Neural progenitor cell (in vitro differentiated cells): Measurements from ENCODE around the gene CACNG7.

Experiments
- EZH2 ChIP-seq: fragments of 200-600 bp; sonication (generic); IDR thresholded peaks from 2 replicates; pipeline ENCODE4 v1.6.1; 2017; ENCODE audit warnings: antibody characterized with exemption, mild to moderate bottlenecking, moderate library complexity
- EZH2phosphoT487 ChIP-seq: fragments of 200-600 bp; sonication (generic); IDR thresholded peaks from 2 replicates; pipeline ENCODE4 v1.6.1; 2017; ENCODE audit warnings: antibody characterized with exemption
- TF ChIP-seq, protein P1 (sequence below): fragments of 200-600 bp; sonication (generic); IDR thresholded peaks from 2 replicates; pipeline ENCODE4 v1.5.1; 2017; ENCODE audit warnings: antibody characterized with exemption, mild to moderate bottlenecking

DNA sequence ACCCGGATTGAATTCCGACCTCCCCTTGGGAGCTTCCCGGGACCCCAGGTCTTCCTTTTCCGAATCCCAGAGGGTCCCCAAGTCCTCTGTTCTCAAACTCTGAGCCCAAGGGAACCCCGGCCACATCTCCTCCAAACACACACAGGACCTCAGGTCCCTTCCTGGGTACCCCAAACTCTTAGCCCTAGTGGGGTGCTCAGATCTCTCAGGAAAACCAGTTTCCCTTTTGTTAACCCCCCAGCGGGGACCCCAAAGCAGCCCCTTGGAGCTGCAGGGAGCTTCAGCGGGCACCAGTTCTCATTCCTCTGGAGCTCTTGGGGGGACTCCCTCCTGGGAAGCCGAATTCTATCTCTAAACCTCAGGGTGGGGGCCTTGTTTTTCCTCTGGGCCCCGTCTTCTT is 83.1 kb downstream of the CACNG7 start:
- TF ChIP-seq, protein P1, sequence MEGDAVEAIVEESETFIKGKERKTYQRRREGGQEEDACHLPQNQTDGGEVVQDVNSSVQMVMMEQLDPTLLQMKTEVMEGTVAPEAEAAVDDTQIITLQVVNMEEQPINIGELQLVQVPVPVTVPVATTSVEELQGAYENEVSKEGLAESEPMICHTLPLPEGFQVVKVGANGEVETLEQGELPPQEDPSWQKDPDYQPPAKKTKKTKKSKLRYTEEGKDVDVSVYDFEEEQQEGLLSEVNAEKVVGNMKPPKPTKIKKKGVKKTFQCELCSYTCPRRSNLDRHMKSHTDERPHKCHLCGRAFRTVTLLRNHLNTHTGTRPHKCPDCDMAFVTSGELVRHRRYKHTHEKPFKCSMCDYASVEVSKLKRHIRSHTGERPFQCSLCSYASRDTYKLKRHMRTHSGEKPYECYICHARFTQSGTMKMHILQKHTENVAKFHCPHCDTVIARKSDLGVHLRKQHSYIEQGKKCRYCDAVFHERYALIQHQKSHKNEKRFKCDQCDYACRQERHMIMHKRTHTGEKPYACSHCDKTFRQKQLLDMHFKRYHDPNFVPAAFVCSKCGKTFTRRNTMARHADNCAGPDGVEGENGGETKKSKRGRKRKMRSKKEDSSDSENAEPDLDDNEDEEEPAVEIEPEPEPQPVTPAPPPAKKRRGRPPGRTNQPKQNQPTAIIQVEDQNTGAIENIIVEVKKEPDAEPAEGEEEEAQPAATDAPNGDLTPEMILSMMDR, result no peak
- TF ChIP-seq EZH2 (no peak), EZH2phosphoT487 (no peak)
